GM13977 (cell line): Measurements from ENCODE around the gene DCUN1D2.

Experiments used
- DNase-seq: peaks from one replicate; pipeline ENCODE4 v3.0.0; 2012; ENCODE audit warnings: low spot score
- in situ Hi-C: fragments of 300-500 bp; cut with MboI; formaldehyde crosslinking; loops from one replicate; pipeline ENCODE4 v1.12.0; 2022; ENCODE audit warnings: low sequenced_read_pairs, low pct_unique_long_range_greater_than_20kb, mixed read lengths, inconsistent platforms; ENCODE audit not compliant: unreplicated experiment
- TF ChIP-seq, protein P1 (sequence below): IDR thresholded peaks from 2 replicates; pipeline ENCODE4 v1.5.1; 2012; ENCODE audit warnings: mild to moderate bottlenecking, control low read depth; ENCODE audit not compliant: insufficient read depth; ENCODE audit errors: extremely low read depth, missing control alignments

DCUN1D2 gene

DNA sequence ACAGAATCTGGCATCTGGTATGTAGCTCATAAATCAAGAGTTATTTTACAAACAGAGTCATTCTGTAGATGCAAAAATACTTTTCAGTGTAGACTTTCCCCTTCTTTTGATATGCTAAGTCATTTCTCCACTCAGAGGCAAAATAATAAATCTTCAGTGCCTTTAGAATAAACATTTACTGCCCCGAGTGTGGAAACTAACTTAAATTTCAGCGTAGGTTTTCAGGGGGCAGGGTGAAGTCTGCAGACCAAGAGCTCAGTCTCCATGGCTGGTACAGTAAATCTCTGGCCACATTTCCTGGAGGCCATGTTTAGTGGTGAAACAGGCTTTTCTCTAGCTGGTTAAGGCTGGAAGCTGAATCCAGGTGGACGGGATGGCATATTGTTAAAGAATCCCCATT is 24.1 kb downstream of the DCUN1D2 start:
- in situ Hi-C loops = no loop called here
- DNase-seq = no peak
- TF ChIP-seq, protein P1, sequence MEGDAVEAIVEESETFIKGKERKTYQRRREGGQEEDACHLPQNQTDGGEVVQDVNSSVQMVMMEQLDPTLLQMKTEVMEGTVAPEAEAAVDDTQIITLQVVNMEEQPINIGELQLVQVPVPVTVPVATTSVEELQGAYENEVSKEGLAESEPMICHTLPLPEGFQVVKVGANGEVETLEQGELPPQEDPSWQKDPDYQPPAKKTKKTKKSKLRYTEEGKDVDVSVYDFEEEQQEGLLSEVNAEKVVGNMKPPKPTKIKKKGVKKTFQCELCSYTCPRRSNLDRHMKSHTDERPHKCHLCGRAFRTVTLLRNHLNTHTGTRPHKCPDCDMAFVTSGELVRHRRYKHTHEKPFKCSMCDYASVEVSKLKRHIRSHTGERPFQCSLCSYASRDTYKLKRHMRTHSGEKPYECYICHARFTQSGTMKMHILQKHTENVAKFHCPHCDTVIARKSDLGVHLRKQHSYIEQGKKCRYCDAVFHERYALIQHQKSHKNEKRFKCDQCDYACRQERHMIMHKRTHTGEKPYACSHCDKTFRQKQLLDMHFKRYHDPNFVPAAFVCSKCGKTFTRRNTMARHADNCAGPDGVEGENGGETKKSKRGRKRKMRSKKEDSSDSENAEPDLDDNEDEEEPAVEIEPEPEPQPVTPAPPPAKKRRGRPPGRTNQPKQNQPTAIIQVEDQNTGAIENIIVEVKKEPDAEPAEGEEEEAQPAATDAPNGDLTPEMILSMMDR = no peak

DNA sequence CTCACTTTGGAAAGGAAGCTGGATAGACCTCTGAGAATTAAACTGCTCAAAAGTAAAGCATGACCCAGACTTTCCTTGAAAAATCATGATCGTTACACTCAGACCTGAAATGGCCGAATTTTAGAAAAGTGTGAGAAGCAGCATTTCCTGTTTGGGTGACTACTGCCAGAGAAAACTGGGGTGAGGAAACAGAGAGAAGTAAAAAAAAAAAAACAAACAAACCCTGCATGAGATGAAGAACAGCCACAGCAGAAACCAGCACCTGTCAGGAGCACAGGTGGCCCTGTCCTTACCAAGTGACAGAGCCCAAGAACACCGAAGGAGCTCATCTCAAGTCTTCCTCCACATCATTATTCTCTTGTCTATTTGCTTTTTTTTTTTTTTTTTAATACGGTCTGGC is 25.2 kb downstream of the DCUN1D2 start:
- TF ChIP-seq, protein P1 = no peak
- in situ Hi-C loops = no loop called here
- no peak for DNase-seq

DNA sequence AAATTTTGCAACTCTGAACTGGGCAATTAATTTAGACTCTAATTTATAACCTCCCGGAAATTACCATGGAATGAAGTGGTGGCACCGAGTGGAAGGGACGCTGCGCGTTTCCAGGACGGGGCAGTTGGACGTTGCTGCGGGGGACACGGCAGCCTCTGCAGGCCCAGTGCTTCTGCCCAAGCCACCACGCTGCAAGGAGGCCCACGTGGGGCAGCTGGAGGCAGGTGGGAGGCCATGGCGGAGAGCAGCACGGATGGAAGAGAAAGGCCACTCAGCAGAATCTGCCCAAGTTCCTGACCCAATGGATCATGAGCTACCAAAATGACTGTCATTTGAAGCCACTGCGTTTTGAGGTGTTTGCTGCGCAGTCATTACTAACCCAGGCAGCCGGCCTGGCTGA is 26.0 kb downstream of the DCUN1D2 start:
- in situ Hi-C loops = no loop called here
- DNase-seq = no peak
- TF ChIP-seq, protein P1 = no peak

DNA sequence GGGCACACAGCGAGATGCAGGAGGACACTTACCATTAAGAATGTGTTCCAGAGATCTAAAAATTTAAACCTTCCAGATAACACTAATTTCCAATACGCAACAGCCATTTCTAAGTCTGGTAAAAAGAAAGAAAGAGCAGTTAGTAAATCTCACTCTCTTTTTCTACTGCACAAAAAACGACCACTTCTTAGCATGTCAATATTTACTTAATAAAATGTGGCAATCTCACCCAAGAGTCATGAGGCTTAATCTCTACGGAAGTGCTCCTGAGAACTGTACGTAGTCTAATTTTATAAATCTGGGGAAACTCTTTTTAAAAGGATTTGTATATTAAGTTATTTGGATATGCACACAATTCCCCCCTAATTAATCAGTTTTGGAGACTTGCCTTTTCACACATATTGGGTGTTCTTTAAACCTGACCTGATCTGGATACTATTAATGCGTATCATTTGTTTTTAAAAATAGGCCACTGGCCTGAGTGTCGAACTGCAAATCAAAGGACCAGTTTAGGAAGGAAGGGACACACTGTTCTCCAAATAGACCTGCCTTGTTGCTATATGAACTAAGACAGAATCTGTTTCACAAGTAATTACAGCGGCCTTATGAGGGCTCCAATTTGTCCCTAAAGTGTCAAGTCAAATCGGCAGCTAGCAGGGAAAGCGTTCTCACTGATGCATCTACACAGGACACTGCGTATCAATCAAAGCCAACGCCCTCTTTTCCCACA is 29.3 kb downstream of the DCUN1D2 start:
- TF ChIP-seq, protein P1 = no peak
- in situ Hi-C loops = no loop called here
- no peak for DNase-seq

DNA sequence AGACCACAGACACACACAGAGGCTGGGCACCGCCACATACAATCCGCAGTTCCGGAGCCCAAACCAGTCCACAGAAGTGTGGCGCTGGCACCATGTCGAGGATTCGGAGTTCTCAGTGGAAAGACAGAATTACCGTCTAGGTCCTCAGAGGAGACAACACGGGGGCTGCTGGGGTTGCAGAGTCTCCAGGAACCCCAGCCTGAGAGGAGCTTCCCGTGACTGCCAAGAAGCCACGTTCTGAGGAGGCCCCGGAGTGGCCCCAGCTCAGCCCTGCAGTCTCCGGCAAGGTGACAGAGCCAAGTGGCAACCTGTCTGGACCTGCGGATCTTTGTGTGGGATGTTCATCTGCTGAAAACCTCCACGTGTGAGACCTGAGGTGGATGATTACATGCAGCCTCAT is 29.9 kb downstream of the DCUN1D2 start:
- in situ Hi-C loops = no loop called here
- DNase-seq = no peak
- TF ChIP-seq, protein P1 = no peak

DNA sequence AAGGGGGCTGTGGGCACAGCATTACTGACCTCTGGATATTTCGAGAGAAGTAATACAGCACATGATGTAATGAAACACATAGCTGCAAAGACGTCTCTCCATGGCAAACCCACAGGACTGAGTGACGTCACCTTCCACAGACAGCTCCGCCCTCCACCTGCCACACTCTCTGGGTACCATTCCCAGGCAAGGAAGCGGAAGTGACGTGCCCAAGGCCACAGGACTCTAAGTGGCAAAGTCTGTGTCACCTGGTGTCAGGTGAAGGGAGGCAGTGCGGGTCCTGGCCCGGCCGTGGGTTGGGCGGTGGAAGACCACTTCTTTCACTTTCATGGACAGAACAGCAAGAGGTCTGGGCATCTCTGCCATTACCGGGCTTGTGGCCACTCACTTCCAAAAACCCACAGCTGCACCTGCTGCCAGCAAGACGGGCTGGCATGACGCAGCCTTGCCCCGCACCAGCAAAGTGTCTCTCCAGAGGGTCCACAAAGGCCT is 30.4 kb downstream of the DCUN1D2 start:
- no peak for DNase-seq
- TF ChIP-seq, protein P1 = no peak
- in situ Hi-C loops = no loop called here
